GM19397 (cell line): ENCODE measurements around the gene UPF1.
"Not testable (repeated sequence)": the region's sequence is repeated elsewhere in the genome, so short reads cannot be mapped to it uniquely, and the experiment has no call there.

Experiments
- ATAC-seq: cut with Tn5 transposase; IDR thresholded peaks from one replicate; pipeline ENCODE4 v1.9.1; 2021; ENCODE audit warnings: mild to moderate bottlenecking, moderate library complexity; ENCODE audit not compliant: unreplicated experiment

UPF1 gene

DNA sequence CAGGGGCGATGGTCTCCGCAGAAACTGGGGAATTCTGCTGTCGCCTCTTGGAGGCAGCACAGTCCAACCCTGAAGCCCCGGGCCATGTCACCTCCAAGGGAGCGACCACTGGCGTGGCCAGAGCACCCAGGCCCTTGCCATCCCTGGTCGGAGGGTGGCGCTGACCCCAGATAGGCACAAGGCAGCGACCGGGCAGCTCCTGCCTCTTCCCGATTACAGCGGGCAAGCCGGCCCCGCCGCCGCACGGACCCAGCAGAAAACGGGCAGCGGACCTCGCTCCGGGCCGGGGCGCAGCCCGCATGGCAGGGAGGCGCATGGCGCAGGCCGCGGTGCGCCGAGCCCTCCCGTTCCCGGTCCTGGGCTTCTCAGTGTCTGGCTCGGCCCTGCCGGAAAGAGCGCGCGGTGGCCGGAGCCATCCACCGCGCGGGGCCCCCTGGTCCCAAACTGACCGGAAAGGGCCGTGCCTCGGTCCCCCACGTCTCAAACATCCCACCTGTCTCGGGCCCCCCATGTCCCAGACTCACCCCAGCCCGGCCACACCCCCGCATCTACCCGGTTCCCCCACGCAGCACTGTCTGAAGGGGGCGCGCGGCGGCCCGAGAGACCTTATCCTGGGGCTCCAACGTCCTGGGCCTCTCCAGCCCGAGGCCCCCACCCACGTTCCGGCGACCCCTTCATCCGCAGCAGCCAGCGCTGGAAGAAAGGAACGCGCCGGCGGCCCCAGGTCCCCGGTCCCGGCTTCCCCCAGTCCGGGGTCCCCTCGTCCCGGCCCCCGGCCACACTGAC, 63.5 kb downstream of the UPF1 start:
- no peak for ATAC-seq

DNA sequence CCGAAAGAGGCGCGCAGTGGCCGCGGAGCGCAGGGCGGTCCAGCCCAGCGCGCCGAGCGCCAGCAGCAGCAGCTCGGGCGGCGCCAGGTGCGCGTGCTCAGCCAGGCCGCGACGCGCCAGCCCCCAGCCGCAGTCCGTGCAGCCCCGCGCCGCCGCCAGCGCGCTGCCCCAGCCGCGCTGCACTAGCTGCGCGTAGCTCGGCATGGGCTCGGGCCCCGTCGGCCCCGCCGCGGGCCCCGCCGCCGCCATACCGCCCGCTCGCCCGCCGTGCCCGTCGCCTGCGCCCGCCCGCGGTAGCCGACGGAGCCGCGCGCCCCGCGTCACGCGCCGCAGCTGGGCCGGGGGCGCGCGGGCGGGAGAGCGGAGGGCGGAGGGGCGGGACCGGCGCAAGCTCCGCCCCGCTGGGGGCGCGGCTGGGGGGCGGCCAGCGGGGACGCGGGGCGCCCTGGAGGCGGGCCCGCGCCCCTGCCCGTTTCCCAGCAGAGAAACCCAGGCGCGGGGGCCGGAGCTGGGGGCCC, 64.1 kb downstream of the UPF1 start, which contains the start of gene CERS1:
Gene CERS1 (minus strand): TSS at position 335 of the 518 bp plus-strand sequence. CDS start 86 bp downstream, at position 249.
- no peak for ATAC-seq

DNA sequence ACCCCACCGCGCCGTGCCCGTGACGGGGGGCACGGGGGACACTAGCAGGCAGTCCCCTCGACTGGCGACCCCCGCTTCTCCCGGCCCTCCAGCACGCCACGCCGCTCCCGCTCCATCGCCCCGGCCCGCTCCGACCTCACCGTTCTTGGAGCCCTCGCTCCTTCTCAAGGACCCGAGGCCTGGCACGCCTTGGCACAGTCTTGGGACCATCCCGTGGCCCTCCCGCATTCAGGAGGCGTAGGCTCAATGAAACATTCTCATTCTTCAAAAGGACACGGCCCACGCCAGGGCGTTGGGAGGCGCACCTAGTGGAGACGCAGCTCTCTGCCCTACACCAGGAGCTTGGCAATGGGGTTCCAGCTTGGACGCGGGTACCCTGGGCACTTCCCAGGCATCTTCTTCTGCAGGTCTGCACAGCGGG, 64.7 kb downstream of the UPF1 start:
- ATAC-seq: no peak

DNA sequence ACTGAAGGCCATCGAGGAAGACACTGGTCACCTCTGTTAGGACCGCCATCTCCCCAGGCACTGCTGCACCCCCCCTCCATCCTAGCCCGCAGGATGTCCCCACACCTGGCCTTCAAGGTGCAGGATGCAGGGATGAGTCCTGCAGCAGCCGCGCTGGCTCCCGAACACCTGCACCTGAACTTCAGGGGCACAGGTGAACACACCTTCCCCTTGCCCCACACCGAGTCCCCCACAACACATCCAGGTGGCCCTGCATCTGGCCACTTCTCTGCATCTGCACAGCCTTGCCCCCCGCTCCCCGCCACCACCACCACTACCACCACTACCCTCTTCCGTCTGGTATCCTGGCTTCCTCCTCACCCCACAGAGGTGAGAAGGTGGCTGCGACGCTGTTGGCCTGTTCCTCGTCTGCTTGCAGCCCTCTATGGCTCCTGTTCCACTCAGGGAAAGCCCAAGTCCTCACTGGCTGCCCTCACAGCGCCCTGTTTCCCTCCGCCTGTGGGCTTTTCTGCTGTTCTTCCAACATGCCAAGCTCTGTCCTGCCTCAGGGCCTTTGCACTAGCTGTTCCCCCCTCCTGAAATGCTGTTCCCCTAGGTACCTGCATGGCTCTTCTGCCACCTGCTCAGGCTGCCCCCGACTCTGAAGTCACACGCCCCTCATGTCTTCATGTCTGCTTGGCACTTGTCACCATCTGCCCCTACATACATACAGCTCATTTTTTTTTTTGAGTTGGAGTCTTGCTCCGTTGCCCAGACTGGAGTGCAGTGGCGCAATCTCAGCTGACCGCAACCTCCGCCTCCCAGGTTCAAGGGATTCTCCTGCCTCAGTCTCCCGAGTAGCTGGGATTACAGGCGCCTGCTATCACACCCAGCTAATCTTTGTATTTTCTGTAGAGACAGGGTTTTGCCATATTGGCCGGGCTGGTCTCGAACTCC, 65.6 kb downstream of the UPF1 start:
- ATAC-seq: no peak

DNA sequence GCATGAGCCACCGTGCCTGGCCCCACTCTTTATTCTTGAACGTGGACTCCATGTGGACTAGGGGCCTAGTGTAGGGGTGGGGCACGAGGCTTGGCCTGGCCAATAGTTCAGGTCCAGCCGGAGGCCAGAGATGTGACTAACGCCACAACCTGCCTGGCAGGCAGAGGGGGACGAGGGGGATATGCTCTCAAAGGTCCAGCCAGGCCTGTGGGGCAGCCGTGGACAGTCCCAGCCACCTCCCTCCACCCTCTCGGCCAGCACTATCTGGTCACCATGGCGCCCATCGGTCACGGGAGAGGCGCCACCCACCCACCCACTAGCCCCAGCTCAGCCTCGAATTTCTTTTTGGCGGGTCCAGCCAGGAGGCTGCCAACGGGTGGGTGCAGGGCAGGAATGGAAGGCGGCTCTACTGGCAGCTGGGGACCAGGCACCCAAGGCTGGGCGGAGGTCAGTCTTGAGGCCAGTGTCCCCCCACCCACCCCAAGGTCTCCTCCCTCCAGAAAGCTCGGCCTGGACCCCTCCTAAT, 66.4 kb downstream of the UPF1 start:
- ATAC-seq: no peak

DNA sequence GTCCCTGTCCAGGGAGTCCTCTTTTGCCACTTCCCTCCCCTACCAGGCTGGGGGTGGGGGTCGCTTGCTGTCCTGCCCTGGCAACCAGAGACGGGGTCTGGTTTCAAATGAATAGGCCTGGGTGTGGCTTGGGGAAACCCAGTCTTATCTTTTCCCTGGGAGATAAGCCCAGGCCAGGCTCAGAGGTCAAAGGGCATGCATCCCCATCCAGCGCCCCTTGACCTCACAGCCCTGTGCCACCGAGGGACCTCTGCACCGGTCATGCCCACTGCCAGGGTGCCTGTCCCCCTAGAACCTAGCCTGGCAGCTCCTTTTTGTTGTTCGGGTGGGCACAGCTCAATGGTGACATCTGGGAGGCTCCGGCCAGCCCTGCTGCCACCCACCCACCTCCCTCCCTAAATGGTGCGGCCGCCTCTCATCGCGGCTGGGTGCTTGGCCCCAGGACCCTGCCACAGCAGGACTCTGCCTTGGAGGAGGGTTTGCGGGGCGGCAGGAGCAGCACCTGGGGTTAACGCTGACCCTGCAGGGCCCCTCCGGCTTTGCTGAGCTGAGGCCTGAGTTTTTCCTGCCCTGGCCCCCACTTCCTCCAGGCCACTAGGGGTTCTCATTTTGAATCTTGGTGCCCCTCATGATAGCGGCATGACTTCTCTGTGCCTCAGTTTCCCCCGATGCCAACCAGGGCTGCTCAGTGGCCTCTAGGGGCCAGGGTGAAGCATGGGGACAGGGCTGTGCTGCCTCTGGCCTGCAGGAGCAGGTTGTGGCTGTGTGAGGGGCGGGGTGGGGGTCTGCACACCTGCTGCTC, 67.0 kb downstream of the UPF1 start:
- ATAC-seq: no peak

DNA sequence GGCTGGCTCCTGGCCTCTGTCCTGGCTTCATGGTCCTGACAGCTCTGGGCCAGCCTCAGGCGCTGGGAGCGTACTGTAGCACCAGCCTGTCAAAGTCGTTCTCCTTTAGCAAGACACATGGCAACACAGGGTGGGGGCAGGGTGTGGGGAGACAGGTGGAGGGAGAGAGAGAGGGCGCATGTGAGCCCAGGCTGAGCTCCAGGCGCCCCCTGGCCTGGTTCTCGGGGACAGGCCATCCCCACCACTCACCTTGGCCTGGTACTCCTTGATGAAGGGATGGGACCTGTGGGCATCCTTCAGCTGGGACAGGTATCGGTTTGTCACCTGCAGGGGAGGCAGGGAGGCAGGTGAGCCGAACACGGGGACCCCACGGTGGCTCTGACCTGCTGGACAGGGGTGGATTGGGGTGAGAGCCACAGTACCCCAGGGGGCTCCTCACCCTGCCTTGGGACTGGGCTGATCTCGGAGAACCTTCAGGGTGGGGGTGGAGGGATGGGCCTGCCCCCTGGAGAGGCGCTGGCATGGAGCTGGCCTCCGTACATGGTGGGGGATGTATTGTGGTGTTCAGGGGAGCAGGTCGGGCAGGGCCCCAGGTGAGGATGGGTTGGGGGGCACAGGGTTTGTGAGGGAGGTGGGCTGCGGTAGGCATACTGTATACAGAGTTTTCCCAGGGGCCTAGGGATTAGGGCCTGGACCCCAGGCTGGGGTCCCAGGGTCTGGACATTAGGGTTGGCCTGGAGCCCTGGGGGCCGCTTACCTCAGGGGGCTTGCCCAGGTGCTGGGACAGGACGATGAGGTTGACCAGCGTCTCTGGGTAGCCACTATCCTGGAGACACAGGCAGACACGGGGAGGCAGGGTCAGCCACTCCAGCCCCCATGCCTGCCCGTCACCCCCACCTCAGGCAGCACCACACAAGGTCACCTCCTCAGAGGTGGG, 68.1 kb downstream of the UPF1 start:
- no peak for ATAC-seq

DNA sequence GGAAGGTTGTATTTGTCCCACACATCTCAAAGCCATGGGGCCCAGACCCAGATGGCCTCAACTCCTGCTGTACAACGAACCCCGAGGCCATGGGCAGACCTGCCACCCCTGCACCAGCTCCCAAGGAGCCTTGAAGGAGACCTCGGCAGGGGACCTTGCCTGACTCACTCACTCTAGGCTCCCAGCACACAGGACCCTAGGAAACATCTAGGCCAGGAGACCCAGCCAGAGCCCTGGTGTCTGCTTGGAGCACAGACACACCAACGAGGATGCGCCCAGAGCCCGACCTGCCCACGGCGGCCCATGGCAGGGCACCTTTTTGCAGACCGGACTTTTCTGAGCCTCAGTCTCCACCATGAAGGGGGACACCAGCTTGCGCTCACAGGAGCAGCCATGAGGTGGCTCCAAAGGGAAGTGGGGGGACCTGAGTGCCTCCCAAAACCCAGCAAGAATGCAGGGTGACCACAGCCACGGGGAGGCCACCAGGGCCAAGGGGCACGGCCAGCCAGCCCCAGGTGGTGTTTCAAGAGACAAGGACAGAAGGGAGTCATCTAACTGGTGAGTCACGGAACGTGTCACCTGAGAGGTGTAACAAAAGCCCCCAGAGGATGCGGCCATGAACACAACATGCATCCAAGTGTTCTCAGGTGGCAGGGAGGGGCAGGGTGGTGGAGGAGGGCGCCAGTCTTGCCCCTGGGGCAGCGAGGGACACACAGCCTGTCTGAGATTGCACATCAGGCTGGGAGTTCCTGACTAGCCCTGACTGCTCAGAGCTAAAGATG, 69.1 kb downstream of the UPF1 start:
- ATAC-seq: no peak

DNA sequence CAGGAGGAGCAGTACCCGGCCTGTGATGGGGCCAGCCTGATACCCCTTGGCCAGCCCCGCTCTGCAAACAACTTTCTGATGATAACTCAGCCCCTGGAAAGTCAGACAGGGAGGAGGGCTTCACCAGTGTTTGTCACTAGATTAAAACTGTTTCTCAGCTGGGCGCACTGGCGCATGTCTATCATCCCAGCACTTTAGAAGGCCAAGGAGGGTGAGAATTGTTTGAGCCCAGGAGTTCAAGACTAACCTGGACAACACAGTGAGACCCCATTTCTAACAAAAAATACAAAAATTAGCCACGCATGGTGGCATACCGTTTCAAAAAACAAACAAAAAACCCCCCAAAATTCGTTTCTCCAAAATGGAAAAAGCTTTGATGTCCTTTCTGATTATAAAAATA, 69.7 kb downstream of the UPF1 start:
- ATAC-seq: no peak

DNA sequence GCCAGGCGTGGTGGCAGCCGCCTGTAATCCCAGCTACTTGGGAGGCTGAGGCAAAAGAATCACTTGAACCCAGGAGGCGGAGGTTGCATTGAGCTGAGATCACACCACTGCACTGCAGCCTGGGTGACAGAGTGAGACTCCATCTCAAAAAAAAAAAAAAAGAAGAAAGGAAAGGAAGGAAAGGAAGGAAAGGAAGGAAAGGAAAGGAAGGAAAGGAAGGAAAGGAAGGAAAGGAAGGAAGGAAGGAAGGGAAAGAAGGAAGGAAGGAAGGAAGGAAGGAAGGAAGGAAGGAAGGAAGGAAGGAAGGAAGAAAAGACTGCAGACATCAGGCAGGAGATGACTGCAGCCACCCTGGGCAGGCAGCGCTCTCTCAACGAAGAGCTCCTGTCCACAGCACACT, 70.8 kb downstream of the UPF1 start:
- ATAC-seq: not testable (repeated sequence)

DNA sequence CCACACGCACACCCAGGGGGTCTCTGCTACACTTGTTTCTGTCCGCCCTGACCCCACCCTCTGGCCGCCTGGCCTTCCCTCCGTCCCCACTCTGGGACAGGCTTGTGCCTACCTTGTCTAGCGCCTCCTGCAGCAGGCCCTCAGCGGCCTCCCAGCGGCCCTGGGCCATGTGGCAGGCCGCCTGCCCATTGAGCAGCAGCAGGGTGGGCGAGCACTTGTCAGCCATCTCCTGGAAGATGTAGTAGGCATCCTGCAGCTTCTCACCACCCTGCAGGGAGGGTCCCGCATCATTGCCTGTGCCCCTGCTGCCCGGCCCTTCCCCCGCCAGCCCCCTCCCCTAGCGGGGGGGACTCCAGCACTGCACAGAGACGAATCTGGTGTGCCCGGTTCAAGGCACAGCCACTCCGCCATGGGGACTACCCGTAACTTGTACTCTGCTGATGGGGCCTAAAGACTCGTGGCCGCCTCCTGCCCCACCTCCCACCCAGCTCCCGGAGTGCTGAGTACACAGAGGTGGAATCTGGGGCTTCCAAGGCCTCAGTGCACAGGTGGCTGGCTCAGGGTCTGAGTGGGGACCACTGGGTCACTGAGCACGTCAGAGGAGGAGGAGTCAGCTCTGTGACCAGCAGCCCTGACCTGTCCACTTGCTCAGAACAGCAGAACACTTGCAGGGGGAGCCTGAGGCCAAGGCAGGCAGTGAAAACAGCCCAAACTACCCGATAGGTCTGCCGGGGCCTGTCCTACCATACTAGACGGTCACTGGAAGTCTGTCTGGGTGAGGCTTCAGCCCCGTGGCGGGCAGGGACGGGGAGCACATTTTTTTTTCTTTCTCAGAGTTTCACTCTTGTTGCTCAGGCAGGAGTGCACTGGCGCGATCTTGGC, 71.6 kb downstream of the UPF1 start:
- no peak for ATAC-seq

DNA sequence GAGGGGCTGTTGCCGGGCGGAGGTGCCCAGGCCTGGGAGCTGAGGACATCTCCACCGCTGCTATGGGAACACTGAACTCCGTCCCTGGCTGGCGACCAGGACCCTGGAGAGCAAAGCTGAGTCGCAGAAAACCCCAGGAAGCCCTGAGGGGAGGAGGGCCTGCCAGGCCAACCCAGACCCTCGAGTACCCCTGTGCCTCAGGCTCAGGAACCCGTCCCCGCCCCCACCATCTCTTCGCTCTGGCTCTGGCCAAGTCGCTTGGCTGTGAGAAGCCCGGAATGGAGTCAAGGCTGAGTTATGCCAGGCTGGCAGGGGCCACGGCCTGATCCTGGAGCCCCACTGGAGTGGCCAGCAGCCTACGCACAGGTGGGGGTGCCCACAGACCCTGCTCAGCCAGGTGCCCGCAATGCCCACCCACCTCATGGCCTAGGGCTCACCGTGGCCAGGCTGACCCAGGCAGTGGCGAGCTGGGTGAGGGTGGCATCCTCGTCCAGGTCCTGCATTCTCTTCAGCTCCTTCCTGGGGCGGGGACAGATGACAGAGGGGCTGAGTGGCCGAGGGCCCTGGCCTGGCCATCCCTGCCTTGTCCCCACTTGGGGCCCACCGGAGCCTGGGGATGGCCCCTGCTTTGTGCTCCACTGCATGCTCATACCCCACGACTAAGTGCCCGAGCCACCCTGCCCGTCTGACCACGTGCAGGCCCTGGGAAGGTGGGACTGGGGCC, 72.7 kb downstream of the UPF1 start:
- no peak for ATAC-seq

DNA sequence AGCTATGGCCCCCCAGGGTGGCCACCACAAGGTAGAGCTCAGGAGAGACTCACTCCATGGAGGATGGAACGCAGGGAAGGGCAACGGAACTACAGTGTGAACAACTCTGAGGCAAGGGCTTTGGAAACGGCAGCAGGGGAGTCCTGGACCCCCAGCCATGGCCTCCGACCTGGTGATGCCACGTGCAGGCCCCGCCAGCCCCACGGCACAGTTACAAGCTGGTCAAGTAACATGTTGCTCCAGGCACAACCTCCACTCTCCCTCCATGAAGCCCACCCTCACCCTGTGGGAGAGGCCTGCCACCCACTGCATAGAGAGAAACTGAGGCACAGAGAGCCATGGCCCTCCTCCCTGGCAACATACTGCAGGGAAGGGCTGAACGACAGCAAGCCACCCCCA, 73.3 kb downstream of the UPF1 start:
- ATAC-seq: no peak

DNA sequence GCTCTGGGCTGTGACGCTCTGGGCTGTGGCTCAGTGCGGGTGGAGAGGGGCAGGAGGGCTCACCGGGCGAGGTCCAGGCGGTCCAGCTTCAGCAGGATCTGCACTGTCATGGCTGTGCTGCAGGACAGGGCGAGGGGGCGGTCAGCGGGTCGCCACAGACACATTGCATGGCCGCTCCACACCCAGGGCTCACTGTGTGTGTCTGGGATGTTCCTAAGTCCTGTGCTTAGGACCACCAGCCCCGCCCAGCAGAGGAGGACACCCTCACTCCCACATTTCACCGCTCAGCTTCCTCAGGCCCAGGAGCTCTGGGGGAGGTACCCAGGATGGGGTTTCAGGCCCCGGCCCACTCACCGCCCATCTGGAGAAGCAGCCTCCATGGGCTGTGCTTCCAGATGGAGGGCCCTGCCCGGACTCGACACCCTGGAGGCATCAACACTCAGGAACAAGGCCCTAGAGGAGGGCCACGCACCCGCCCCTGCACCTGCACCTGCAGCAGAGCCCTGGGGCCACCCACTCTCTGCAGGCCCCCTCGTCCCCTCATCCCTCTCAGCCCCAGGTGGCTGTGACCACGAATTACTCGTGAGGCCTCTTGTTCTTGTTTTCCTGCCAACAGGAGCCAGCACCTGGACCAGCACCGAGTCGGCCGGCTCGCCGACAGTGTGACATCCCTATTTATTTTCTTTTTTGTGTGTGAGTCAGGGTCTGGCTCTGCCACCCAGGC, 73.9 kb downstream of the UPF1 start:
- ATAC-seq: no peak

DNA sequence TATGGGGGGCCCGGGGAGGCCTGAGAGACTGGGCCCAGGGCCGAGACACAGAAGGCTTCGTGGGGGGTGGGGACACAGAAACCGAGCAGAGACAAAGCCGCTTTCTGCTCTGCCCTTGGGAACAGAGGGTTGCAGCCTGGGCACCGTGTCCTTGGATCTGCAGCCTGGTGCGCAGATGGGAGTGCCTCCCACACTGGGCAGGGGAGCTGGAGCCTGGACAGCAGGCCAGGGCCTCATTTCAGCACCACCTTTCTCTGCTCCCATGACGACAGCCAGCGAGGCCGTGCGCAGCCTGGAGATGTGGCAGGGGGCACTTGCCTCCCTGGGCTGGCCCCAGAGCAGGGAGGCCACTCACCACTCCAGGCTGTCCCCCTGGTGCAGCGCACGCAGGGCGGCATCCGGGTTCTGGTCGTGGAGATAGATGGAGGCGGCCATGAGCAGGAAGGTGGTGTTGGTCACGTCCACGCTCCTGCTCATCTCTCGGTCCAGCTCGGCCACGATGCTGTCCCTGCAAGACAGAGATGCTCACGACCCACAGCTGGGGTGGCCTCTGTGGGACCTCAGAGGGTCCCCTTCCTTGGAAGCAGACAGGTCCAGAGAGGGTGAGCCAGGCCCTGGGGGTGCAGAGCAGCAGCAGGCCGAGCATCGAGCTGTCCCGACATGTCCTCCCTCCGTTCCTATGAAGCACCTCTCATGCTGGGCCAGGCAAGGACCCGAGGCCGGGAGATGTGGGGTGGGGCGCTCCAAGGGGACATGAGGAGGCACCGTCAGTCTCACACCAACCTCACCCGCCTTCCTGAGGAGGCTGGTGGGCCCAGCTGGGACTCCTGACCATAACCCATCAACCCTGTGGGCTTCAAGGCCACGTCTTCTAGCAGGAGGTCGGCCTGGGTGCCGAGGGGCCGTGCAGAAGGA, 75.1 kb downstream of the UPF1 start:
- no peak for ATAC-seq
